HG03066 (cell line): ENCODE measurements around the gene SCAMP3.
"Not testable (repeated sequence)": the region's sequence is repeated elsewhere in the genome, so short reads cannot be mapped to it uniquely, and the experiment has no call there.

Experiments used
- ATAC-seq: cut with Tn5 transposase; IDR thresholded peaks from one replicate; pipeline ENCODE4 v1.9.1; 2021; ENCODE audit warnings: low read depth; ENCODE audit not compliant: unreplicated experiment

SCAMP3 gene

DNA sequence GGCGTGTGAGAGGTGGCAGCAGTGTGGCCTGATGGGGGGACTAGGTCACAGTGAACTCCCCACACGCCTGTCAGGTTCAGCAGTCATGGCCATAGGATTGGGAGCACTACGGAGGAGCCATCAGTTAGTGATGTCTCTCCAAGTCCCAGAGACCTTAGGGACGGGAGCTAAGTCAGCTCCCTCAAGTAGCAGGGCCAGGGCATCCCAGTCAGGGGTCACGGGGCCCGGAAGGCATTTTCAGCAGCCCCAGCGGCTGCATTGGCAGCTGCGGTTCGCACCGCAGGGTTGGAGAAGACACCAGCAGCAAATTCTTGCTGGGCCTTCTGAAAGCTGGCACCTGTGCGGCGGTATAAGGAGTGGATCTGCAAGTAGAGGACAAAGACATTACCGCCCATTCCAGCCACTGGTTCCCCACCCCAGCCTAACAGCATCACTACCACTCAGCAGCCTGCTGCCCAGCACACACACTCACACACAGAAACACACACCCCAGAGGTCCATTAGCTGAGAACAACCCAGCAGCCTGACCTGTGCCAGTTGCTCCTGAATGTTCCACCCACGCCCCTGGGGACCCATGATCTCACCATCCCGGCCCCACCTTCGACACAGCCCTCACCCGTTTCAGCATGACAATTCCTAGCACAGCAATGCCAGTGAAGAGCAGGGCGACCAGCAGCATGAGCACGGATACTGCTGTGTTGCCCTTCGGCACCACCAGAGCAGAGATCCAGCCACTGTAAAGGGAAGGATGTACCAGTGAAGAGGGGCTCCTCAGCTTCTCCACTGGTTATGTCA, 5.9 kb downstream of the SCAMP3 start:
- ATAC-seq, result no peak

DNA sequence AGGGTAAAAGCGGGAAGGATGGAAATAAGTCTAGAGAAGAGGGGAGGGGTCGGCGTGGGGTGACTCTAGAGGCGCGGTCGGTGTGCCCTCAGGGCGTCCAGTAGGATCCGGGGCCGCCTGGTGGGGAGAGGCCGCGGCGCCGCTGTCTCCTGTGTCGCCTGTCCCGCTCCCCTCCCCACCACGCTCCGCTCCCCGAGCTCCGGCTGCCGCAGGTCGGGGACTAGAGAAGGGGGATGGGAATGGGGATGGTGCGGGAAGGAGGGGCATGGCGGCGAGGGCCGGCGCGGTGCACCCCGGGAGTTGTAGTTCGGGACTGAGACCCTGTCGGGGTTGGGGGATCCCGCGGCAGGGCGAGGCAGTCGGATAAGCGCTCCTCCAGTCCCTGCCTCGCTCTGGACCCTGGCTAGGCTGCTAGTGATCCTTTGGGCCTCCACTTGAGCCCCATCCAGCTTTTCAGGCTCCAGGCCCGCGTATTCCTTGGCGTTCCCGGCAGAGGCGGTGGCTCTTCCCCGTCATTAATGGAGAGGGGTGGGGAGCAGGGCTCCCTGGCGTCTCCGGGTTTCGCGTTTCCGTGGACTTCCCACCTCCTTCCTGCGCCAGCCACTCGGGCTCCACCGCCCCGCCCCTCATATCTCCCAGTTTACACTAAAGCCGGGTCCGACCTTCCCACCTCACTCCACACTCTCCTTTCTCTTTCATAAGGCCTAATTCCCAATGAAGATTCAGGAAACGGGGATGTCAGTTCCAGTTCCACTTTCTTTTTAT, 6.7 kb downstream of the SCAMP3 start, which contains the start of gene ENTREP3:
Gene ENTREP3 (minus strand): TSS at position 241 of the 765 bp plus-strand sequence. CDS start 606 bp downstream, outside the sequence.
- ATAC-seq, result peak; percentile 50

DNA sequence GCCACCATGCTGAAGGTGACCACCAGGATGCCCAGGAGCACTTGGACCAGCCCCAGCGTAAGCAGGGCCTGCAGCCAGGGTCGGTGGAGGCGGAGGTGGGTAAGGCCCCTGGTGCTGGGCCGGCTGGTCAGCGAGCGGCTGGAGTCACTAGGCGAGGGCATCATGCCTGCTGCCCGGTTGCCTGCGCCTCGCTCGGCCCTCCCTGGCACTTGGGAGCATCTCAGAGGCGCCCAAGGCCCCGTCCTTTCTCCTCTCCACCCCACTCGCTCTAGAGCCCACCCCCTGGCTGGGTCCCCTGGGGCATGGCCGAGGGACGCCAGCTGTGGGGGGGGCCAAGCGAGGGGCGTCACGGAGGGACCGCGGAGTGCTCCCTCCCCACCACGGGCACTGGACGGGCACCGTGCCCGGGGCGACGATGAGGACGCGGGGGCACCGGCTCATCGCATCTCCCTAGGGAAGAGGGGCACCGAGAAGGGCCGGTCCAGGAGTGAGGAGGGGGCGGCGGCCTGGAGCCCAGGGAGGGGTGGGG, 7.4 kb downstream of the SCAMP3 start:
- no peak for ATAC-seq

DNA sequence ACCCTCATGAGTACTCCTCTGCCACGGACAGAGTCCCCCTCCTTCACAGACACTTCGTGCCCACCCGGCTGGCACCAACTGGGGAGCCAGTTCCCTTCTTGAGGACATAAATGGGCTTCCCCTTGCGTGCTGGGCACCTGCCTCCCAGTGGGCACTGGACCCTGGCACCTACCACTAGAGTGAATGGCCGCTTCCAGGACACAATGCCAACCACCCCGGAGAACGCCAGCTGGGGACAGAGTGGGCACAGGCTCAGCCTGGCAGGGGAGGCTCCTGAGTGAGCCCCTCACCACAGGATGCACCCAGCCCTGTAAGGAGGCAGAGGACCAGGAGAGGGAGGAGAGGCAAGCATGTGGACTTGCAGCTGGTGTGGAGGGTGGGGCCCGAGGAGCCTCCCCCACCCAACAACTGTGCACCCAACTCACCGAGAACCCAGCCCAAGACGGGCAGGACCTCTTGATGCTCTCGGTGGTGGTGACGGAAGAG, 7.9 kb downstream of the SCAMP3 start:
- ATAC-seq, result no peak

DNA sequence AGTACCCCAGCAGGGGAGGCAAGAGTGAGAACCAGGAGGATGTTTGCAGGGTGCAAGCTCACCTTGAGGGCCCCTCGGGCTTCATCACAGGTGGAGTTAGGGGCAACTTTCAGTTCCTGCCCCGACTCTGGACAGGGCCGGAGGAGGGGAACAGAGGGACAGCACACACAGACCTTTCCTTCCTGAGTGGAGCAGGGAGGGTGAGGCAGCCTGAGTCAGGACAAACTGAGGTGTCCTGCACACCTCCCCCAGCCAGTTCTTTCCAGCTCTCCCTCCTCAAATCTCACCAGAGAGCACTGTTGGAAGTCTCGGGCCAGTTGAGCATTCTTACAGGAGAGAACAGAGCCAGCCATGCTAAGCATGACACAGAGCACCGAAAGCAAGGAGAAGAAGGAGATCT, 8.4 kb downstream of the SCAMP3 start:
- no peak for ATAC-seq

DNA sequence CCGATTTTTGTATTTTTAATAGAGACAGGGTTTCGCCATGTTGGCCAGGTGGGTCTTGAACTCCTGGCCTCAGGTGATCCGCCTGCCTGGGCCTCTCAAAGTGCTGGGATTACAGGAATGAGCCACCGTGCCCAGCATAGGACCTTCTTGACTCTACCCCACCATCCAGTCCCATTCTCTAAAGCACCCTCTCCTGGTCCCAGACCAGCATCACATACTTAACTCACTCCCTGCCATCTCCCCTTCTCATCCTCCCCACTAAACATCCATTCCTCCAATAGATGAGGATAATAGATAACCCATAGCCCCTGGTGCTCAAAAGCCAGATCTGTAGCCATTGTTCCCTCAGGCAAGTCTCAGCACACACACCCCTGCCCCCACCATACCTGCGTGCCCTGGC, 9.0 kb downstream of the SCAMP3 start:
- no peak for ATAC-seq

DNA sequence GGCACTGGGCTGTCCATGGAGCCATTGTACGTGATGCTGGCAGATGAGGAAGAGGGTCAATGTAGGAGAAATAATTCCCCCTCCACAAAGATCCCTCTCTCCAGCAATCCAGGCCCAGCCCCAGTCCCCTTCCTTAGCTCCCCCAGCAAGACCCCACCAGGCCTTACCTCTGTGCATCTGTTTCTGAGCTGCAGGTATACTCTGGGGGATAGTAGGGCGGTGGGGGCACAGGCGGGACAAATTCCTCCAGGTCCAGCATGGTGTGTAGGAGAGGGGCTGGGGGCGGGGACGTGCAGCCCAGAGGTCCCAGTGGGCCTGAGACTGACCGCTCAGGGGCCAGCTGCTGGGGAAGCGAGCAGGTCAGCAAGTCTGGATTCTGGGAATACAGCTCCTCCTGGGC, 10.6 kb downstream of the SCAMP3 start:
- ATAC-seq, result no peak

DNA sequence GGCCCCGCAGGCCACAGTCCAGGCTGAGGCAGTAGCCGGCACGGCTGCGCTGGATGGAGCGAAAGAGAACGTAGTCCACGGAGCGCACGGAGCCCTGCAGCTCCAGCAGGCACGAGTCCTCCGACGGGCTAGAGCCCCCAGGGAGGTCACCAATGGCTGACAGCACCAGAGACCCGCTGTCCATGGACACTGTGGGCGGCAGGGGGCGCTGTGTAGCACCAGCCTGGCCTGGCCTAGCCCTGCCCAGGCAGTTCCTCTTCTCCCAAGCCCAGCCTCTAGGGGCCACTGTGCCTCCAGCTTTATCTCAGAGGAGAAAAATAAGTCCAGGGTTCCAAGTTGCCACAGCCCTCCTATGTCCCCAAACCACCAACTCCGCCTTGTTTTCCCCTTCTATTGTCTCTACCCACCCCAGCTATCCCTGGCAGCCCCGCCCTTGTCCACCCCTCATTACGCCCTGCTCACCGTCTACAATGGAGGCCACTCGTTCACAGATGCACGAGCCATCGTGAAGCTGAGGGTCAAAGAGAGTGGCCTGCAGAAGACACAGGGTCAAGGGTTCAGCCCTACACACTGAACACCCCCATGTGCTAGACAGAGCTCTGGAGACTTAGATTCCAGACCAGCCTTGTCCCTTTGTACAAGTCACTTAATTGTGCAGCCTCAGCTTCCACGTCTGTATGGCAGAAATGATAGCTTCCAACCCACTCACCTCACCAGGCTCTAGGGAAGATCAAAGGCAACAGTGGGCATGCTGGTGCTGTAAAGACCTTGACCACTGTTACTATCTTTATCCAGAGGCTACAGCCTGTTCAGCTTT, 11.3 kb downstream of the SCAMP3 start:
- ATAC-seq, result peak; percentile 93

DNA sequence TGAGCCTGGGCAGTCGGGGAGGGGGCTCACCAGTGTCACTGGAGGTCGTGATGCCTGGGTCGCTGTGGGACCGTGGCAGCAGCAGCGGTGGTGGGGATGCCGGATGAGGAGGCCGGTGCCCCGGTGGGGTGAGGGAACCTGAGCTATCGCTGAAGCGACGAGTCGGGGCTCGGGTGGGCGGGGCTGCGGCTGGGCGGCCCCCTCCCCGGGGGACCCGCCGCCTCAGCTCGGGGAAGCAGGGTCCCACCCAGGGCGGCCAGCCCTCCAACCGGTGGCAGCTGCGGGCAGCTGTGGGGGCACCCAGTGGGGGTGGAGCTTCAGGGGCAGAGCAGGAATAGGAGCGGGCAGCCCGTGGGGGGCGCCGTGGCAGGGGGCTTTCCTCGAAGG, 11.9 kb downstream of the SCAMP3 start:
- peak; percentile 27 for ATAC-seq

DNA sequence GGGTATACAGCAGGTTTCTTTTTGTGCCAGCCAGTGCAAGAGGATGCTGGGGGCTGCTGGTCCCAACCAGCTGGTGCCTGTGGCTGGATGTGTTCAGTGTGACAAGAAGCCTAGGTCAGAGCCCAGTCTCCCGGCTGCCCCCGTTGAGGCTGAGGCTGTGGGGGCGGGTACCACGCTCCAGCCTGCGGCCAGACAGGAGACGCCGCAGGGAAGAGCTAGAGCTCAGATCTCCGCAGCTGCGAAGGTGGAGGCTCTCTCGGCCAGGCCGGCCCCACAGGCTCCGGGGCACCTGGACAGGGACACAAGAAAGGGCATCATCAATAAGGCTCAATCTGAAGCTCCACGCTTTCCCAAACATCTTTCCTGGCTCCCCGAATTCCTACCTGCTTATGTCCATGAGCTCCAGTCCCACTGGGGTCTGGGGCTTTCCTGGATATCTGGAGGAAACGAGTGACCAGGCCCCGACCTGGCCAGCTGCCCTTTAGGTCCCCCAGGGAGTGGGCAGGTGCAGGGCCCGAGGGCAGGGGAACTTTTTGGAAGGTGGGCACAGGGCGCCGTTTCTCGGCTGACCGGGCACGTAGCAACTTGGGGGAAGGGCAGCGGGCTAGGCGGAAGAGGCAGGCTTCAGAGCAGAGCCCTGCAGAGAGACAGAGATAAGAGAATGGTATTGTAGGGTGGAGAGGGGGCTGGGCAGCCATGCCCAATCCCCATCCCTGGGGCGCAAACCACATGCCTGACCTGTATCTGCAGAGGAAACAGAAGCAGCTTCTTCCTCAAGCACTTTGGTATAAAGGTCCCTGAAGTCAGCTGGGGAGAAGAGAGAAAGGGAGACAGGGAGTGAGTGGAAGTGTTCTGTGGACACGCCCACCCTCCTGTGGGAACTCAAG, 14.2 kb downstream of the SCAMP3 start:
- no peak for ATAC-seq

DNA sequence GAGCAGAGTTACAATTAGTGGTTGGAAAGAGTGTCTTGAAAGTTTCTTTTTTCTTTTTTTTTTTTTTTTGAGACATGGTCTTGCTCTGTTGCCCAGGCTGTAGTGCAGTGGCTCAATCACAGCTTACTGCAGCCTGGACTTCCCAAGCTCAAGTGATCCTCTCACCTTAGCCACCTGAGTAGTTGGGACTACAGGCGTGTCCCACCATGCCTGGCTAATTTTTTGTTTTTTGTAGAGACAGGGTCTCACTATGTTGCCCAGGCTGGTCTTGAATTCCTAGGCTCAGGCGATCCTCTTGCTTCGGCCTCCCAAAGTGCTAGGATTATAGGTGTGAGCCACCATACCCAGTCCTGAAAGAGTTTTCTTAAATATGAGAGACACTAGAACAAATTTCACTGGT, 15.4 kb downstream of the SCAMP3 start:
- ATAC-seq, result not testable (repeated sequence)

DNA sequence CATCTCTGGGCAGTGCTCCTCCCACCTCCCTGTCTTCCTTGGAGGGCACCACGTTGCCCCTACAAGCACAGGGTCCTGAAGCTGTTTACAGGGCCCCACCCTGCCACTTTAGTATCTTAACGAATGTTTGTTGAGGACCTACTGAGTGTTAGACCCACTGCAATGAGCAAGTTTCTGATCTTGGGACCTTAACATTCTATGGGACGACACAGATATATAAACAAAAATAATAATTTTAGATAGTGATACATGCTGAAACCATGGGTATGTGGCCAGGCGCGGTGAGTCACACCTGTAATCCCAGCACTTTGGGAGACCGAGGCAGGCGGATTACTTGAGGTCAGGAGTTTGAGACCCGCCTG, 17.0 kb downstream of the SCAMP3 start:
- peak; percentile 7 for ATAC-seq

DNA sequence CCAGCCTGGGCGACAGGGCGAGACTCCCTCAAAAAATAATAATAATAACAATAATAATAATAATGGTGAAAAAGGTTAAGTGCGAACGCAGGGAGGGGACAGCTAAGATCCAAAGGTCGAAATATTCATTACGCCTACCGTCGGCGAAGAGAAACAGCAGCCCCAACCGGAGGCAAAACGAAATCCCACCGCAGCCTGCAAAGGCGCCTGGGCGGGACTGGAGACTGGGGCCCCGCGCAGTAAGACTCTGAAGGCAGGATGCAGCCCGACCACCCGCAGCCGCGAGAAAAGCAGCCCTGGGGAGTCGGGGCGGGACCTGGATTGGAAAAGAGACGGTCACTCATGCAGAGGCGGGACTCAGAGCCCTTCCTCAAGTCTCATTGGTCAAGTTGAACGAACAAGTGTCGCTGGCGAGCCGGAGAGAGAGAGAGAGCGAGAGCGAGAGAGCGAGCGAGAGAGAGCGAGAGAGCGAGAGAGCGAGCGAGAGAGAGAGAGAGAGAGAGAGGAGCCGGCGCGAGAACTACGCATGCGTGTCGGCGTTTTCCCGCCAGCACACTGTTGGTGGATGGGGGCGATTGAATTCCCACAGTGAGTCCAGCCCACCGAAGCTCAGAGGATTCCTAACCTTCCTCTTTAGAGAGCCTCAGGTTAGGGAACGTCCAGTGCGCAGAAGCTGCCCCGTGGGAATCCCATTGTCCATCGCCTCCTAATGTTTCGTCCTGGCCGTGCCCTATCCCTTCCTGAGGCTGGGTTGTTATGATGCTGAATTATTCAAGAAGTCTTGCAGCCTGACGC, 17.6 kb downstream of the SCAMP3 start:
- ATAC-seq, result peak; percentile 90

DNA sequence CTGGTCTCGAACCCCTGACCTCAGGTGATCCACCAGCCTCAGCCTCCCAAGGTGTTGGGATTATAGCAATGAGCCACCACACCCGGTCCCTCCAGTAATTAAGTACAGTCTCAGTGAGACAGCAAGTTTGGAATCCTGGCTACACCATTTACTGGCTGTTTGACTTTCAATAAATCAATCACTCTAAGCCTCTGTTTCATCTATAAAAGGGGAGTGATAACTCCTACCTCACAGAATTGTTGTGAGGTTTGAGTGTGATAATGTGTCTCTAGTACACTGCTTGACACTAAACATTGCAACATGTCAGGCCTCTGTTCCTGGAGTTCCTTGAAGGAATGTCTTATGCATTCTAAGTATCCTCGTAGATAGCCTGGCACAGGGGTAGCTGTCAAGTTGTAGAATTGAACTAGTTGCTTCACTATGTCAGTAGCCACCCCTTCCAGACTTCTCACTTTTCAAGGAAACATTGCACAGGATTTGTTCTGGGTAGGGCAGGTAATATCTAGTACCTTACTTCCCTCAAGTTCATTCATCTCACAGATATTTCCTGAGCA, 19.3 kb downstream of the SCAMP3 start:
- no peak for ATAC-seq

DNA sequence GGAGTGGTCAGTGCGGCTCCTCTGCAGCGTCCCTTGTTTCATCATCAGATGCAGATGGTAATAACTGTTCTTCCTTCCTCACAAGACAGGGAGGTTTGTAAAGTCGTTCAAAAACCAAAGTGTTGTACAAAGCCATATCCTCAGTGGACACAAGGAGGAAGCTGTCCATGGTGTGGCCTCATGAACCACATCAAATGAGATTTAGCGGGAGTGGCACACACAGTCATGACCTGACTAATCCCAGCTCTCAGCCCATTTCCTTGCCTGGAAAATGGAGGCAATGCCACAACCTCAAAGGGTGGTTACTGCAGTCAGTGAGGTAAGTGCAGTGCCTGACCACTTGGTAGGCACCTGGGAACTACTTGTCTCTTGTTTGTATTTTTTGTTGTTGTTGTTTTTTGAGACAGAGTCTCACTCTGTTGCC, 20.3 kb downstream of the SCAMP3 start:
- ATAC-seq, result no peak

DNA sequence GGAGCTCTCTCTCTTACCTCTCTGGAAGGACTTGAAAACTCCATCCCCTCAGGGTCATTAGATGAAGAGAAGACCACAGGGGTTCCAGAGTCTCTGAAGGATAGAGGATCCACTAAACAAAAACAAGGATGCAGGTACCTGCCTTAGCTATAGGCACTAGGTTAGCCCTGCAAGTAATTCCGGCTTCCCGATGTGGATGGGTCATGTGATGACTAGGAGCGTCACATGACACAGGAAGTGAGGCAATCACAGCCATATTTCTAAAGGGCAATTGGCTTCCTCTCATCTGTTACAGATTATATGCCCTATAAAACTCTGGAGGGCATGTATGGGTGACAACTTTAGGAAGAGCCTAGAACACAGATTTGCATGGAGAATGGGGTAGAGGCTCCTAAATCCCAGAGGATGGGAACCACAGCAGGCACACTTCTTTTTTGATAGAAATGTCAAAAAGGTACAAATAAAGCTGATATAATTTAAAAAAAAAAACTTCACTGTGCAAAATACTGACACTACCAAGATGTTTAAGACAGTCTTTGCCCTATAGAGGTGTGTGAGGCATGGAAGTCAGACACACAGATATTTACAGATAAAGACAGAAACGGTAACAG, 21.0 kb downstream of the SCAMP3 start:
- no peak for ATAC-seq

DNA sequence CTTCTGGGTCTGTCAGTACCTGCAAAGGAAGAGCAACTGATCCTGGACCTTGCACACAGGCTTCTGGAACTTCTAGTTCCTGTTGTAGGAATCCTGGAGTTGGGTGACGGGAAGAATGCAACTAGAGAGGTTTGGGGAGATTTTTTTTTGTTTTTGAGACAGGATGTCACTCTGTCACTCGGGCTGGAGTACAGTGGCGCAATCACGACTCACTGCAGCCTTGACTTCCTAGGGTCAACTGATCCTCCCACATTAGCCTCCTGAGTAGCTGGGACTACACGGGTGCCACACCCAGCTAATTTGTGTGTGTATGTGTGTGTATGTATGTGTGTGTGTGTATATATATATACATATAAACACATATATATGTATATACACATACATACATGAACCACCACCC, 25.7 kb downstream of the SCAMP3 start:
- no peak for ATAC-seq

DNA sequence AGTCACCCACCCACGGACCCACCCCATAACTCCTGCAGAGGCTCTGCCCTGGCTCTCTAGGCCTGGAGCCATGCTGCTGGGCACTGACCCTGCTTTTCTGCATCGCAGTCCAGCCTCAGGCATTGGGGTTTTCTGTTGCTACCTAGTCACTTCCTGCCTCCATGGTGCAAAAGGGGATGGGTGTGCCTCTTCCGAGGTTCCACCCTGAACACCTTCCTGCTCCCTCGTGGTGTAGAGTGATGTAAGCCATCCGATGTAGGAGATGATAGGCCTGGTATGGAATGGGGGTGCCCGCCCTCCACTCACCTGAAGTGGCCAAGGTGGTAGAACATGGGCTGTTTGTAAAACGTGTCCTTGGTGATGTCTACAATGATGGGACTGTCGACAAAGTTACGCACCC, 26.8 kb downstream of the SCAMP3 start:
- ATAC-seq, result not testable (repeated sequence)
